Fibroblast of skin of left quadriceps (primary cell): ENCODE measurements around the gene RHBDF2.
A peak's percentile ranks its signal among the peaks of the same experiment; 100 is the strongest.
"Not testable (repeated sequence)": the region's sequence is repeated elsewhere in the genome, so short reads cannot be mapped to it uniquely, and the experiment has no call there.

Experiments used
- DNase-seq, 2 experiments: peaks; one replicate each; pipeline ENCODE4 v3.0.0-alpha.2; 2013; ENCODE audit warnings: low read depth in 2 of 2

The RHBDF2 gene

GRCh38 chr17:76538281-76538931 is 37.2 kb upstream of the RHBDF2 start:
- no peak for DNase-seq

GRCh38 chr17:76537578-76538280 is 36.5 kb upstream of the RHBDF2 start, which contains the start of gene CYGB:
Gene CYGB, minus strand, starts transcription at chr17:76537709. Its CDS starts 167 bp downstream, at chr17:76537542.
- DNase-seq = no peak

DNA sequence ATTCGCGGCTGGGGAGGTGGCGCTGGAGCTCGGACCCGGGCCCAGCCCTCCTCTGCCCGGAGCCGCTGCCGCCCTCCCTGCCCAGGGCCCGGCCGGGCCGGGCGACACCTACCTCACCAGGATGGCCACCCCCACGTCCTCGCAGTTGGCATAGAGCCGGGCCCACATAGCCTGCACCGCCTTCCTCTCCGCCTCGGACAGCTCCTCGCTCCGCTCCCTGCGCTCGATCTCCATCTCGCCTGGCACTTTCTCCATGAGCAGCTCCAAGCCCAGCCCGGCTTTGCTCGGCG is 36.0 kb upstream of the RHBDF2 start:
- DNase-seq = no peak

DNA sequence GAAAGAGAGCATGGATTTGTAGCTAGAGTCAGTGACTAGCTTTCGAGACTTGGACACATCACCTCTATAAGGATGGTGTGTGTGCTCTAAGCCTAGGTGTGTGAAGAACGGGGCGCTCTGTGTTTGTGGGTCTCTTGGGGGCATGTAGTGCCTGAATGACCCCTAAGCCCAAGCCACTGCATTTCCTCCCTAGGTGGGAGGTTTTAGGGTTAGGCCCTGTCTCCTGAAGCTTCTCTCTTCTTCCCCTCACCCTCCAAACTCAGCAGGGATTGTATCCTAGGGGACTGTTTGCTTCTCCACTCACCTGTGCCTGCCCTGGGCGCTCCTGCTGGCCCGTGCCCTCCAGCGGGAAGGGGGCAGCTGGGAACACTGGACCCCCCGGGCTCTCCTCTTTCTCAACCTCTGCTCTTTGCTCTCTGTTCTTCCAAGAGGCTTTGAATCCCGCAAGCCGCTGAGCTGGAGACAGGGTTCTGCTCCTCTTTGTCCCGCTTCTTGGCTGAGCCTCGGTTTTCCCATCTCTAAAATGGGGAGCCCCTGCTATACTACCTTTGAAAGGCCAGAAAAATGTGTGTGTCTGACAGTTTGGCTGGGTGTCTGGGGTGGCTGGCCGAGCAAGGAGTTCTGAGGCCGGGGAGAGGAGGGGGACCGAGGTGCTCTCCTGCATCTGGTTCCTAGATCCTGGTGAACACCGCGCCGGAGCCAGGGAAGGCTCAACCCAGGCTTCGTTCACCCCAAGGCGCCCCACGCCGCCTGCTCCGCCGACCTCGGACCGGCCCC is 35.5 kb upstream of the RHBDF2 start:
- DNase-seq = no peak

DNA sequence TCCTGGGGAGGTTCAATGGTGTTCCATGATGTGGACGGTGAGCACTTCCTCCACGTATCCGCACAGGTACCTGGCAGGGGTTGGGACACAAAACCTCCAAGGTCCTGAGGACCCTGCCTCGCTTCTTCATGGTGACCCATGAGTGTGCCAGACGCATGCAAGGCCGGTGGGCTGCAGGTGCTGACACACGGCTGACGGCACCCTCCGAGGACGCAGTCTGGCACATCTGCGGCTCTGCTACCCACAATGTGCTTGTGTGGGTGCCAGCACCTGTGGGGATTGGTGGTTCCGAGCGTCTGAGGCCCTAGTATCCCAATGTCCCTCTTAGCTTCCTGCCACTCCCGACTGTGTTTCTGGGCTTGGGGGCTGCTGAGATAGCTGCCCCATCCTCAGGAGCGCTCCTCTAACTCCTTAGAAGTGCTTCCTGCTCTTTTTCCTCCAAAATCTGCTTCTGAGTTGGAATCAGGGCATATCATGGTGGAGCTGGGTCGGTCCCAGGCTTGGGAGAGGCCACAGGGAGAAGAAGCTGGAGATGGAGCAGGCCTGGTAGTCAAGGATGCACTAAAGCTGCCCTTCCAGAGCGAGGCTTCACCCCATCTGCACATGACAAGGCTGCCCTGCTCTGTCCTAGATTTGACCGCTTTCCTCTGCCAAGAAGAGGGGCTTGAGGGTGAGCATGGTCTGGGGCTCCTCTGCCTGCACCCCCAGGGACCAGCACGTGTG is 34.7 kb upstream of the RHBDF2 start:
- DNase-seq = no peak

DNA sequence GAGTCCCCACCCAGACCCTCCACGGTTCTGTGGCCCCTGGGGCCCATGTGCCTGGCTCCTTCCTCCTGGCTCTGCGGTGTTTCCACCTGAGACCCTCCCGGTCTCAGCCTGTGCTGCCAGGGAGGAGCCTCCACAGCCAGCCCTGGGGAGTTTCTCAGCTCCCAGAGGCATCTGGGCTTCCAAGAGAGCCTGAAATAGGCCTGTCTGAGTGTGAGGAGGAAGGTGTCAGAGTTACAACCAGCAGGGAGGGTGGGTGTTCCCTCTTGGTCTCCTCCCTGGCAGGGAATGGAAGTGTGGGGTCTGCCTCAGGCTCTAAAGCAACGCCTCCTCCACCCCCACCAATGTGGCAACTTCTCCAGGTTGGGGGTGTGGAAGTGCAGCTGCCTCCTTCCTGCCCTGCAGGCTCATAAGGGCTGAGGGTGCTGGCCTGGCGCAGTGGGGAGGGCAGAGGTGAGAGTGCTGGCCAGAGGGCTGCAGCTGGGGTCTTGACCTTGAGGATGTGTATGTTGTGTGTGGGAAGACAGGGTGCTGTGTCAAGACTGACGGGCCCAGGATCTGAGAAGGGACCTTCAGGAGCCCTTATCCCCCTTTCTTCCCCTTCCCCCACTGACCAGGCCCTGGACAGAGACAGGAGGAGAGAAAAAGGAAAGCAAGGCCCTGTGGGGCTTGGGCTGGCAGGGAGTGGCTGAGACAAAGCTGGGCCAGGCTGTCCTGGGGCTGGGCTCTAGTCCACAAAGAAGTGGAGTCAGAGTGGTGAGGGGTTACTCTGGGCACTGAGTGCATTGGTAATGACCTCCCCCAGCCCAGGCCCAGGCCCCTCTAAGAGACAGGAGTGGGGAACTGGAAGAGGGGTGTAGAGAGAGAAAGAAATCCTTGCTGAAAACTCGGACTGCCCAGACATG is 33.9 kb upstream of the RHBDF2 start:
- no peak for DNase-seq

DNA sequence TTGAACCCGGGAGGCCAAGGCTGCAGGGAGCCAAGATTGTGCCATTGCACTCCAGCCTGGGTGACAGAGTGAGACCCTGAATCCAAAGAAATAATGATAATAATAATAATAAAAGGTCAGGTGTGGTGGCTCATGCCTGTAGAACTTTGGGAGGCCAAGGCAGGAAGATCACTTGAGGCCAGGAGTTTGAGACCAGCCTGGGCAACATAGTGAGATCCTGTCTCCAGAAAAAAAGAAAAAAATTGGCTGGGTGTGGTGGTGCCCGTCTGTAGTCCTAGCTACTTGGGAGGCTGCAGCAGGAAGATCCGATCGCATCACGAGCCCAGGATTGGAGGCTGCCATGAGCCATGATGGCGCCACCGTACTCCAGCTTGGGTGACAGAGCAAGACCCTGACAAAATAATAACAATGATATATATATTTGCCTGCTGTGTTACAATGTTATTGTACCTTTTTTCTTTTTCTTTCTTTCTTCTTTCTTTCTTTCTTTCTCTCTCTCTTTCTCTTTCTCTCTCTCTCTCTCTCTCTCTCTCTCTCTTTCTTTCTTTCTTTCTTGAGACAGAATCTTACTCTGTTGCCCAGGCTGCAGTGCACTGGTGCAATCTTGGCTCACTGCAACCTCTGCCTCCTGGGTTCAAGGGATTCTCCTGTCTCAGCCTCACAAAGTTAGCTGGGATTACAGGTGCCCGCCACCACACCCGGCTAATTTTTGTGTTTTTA is 32.6 kb upstream of the RHBDF2 start:
- not testable (repeated sequence) for DNase-seq

DNA sequence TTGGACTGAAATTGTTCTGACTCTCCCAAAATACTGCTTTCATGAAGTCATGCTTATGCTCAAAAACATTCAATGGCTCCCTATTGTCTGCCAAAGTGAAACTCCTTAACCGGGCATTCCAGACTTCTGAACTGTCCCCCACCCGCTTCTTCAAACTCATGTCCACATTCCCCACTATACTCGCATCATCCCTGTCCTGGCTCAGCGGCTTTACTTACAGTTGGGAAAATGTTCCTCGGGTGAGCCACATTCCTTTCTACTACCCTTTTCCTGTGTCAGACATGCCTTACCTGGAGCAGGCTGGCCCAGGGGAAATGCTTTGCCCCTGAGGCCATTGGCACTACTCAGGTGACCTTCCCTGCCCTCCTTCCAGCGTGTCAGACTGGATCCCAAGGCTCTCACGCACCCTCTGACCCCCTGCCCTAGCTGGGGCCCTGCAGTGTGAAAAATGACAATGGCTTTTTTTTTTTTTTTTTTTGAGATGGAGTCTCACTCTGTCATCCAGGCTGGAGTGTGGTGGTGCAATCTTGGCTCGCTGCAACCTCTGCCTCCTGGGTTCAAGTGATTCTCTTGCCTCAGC is 30.9 kb upstream of the RHBDF2 start:
- DNase-seq = no peak

GRCh38 chr17:76531486-76532038 is 30.3 kb upstream of the RHBDF2 start:
- DNase-seq = no peak

GRCh38 chr17:76530811-76531485 is 29.7 kb upstream of the RHBDF2 start:
- DNase-seq = no peak

DNA sequence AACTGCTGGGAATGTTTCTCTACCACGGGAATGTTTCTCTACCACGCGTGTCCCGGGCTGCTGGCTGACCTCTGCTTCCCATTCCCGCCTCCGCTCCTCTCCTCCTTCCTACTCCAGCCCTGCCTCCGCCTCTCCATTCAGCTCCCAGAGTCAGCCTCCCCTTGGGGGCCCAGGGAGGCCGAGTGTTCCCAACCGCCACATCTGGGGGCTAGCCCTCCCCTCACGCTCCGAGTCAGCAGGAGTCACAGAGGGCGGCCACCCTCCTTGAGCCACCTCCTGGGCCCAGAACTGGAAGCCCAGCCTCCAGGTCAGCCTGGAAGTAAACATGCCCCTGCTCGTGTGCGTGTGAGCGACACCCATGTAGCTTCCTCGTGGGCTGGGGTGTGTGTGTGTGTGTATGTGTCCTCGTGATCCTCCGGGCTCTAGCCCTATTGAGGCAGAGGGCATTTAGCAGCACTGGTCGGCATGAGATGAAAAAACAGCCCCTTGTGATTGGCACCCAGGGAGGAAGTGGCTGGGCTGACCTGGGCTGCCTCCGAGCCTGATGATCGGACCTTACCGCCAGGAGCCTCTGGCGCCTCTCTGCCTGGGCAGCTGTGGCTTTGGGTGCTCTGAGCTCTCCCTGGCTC is 29.0 kb upstream of the RHBDF2 start:
- DNase-seq = no peak

GRCh38 chr17:76529224-76530094 is 28.2 kb upstream of the RHBDF2 start:
- DNase-seq = peak in 1 of 2 experiments; percentile 50

DNA sequence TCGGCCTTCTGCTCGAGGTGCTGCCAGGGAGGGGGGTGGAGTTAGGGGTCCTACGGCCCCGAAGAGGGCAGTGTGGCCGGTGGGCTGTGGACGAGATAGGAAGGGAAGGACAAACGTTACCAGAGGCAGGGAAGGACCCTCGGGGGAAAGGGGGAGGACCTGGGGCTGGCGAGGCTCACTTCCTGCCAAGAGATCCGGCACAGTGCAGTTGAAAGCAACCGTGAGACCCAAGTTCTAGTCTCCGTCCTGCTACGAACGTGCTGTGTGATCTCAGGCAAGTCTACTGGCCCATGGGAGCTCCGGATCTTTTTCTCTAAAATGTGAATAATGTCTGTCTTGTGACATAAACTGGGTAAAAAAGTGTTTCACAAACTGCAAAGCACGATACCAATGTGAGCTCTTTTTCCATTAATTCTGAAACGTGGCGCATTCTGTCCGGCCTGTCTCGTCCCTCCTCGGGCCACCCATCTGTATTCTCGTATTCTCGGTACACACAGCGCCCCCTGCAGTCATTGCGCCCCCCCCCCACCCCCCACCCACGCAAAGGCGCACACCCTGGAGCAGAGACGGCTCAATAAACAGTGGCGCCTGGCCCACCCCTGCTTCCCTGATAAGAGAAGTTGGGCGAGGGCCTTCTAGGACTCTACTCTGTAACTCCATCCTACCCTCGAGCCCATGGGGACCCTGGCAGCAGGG is 27.5 kb upstream of the RHBDF2 start:
- DNase-seq = no peak

DNA sequence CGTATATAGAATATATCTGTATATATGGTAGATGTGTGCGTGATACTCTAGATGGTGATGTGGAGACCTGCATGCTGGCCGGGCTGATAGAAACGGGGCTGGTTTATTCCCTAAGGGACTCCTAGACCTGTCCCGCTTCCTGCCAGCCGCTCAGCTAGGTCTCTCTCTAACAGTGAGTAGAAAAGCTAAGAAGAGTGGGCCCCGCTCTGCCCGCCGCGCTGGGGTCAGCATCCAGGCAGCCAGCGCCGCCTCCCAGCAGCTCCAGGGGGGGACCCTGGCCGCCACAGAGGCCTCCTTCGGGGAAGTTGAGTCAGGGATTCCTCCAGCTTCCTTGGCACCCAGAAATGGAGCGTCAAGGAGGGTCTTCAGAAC is 26.9 kb upstream of the RHBDF2 start:
- no peak for DNase-seq

DNA sequence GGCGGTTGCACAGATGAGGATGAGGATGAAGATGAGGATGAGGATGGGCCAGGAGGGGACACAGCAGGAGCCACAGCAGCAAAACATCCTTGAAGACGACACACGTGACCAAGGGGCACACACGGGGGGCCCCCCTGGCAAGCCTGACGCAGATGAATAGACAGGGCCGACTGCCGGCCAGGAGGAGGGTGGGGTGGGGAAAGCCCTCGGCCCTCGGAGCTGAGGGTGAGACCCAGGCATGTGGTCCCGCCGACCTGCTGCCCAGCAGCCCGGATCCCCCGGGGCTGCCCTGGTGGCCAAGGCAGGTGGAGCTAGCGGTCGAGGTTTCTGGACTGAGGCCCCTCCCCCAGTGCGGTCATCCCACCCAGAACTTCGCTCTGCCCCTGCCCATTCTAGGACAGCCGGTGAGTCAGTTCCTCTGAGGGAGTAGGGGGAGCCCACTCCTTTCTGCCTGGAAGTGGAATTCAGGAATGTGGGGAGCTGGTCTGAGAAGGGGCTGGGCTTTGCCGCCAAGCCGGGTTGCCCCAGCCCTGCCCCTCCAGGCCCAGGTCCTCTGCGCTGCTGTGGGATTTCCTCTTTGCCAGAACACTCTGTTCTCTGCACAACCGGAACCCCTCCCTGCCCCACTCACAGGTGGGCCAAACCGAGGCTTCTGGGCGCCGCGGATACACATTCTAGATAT is 26.3 kb upstream of the RHBDF2 start:
- peak in 1 of 2 experiments; percentile 27 for DNase-seq

- DNase-seq = not testable (repeated sequence)
These were observed 25.8 kb upstream of the RHBDF2 start for GRCh38 chr17:76527016-76527415.

DNA sequence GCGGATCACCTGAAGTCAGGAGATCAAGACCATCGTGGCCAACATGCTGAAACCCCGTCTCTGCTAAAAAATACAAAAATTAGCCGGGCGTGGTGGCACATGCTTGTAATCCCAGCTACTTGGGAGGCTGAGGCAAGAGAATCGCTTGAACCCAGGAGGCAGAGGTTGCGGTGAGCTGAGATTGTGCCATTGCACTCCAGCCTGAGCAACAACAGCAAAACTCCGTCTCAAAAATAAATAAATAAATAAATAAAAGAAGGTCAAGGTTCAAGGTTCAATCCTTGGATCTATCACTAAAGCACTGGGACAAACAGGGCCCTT is 24.2 kb upstream of the RHBDF2 start:
- not testable (repeated sequence) for DNase-seq
